Measurements from ENCODE around the gene FEN1.

FEN1 gene

GRCh38 chr11:61744609-61745156 lies 48.0 kb upstream of the FEN1 start:
- Histone ChIP-seq H3K27ac (ENCODE audit: low read depth, low read length, poor library complexity, severe bottlenecking) (no peak overlapping the region), H3K9me3 (ENCODE audit: low read length) (no peaks in the 10 kb centered on the region)

GRCh38 chr11:61745781-61746441 lies 46.8 kb upstream of the FEN1 start:
- no peak for TF ChIP-seq CTCF (IDR thresholded peaks at IDR 0.05; ENCODE audit: low read length)
- Histone ChIP-seq H4K20me1 (ENCODE audit: insufficient read depth, low read length) (no peaks in the 10 kb centered on the region), H3K4me2 (ENCODE audit: low read length) (no peak overlapping the region), H3K9me3 (ENCODE audit: low read length) (no peaks in the 10 kb centered on the region), H3K36me3 (ENCODE audit: insufficient read depth, low read length) (no peaks in the 10 kb centered on the region), H3K4me3 (ENCODE audit: low read depth, low read length, poor library complexity, severe bottlenecking) (no peak overlapping the region), H3K27me3 (ENCODE audit: insufficient read depth, low read length) (peaks cover 5% of the 10 kb centered on the region; the same call in 1 of the 2 replicates), H3K27ac (ENCODE audit: low read depth, low read length, poor library complexity, severe bottlenecking) (no peak overlapping the region), H2AFZ (ENCODE audit: low read length) (no peak overlapping the region), H3K4me1 (ENCODE audit: insufficient read depth, low read length, severe bottlenecking) (no peaks in the 10 kb centered on the region), H3K79me2 (ENCODE audit: insufficient read depth, low read length) (no peaks in the 10 kb centered on the region), H3K9me2 (ENCODE audit: low read depth, low read length) (no peaks in the 10 kb centered on the region), H3K9ac (ENCODE audit: low read length) (no peak overlapping the region), H3F3A (ENCODE audit: insufficient read depth, low read length) (no peaks in the 10 kb centered on the region)

More at GRCh38 chr11:61744609-61745156, 48.0 kb upstream of the FEN1 start:
- no peak for TF ChIP-seq CTCF (IDR thresholded peaks at IDR 0.05; ENCODE audit: low read length)
- no peak for TF ChIP-seq EZH2 (IDR thresholded peaks at IDR 0.05; ENCODE audit: borderline replicate concordance, low read length)
- Histone ChIP-seq H3K4me1 (ENCODE audit: insufficient read depth, low read length, severe bottlenecking) (no peaks in the 10 kb centered on the region), H3K9ac (ENCODE audit: low read length) (no peak overlapping the region), H3K4me3 (ENCODE audit: low read depth, low read length, poor library complexity, severe bottlenecking) (no peak overlapping the region), H3K9me2 (ENCODE audit: low read depth, low read length) (no peaks in the 10 kb centered on the region), H3K27me3 (ENCODE audit: insufficient read depth, low read length) (peaks cover 5% of the 10 kb centered on the region; the same call in 1 of the 2 replicates), H4K20me1 (ENCODE audit: insufficient read depth, low read length) (no peaks in the 10 kb centered on the region), H3F3A (ENCODE audit: insufficient read depth, low read length) (no peaks in the 10 kb centered on the region), H3K4me2 (ENCODE audit: low read length) (no peak overlapping the region), H3K79me2 (ENCODE audit: insufficient read depth, low read length) (no peaks in the 10 kb centered on the region), H2AFZ (ENCODE audit: low read length) (no peak overlapping the region), H3K36me3 (ENCODE audit: insufficient read depth, low read length) (no peaks in the 10 kb centered on the region)

- Histone ChIP-seq H3F3A (ENCODE audit: insufficient read depth, low read length) (no peaks in the 10 kb centered on the region), H3K4me2 (ENCODE audit: low read length) (no peak overlapping the region), H3K9me3 (ENCODE audit: low read length) (no peaks in the 10 kb centered on the region), H3K9ac (ENCODE audit: low read length) (no peak overlapping the region), H3K27ac (ENCODE audit: low read depth, low read length, poor library complexity, severe bottlenecking) (no peak overlapping the region), H3K9me2 (ENCODE audit: low read depth, low read length) (no peaks in the 10 kb centered on the region), H3K4me3 (ENCODE audit: low read depth, low read length, poor library complexity, severe bottlenecking) (no peak overlapping the region), H3K27me3 (ENCODE audit: insufficient read depth, low read length) (peaks cover 6% of the 10 kb centered on the region; the same call in 1 of the 2 replicates), H3K4me1 (ENCODE audit: insufficient read depth, low read length, severe bottlenecking) (no peaks in the 10 kb centered on the region), H4K20me1 (ENCODE audit: insufficient read depth, low read length) (no peaks in the 10 kb centered on the region), H3K36me3 (ENCODE audit: insufficient read depth, low read length) (no peaks in the 10 kb centered on the region), H2AFZ (ENCODE audit: low read length) (no peak overlapping the region), H3K79me2 (ENCODE audit: insufficient read depth, low read length) (no peaks in the 10 kb centered on the region)
- TF ChIP-seq EZH2 (IDR thresholded peaks at IDR 0.05; ENCODE audit: borderline replicate concordance, low read length) (no peak), CTCF (IDR thresholded peaks at IDR 0.05; ENCODE audit: low read length) (no peak)
Measured at GRCh38 chr11:61746442-61747191, 46.1 kb upstream of the FEN1 start.

Measured in OCI-LY1 (cell line).